PC-9 (cell line): Measurements from ENCODE around the gene DLG2. TPM values are rescaled to one million over a fixed set of nuclear protein-coding genes. Genes with fewer than 3 reads are reported as not detected.

ENCODE experiments used
- BruUV-seq: library from RNA; stranded (reverse); fragments of 400-500 nt; replicated peaks from 2 replicates; lab custom pipeline; 2021; lab: Mats Ljungman, UMichigan
- CTCF ChIA-PET: fragments of 300-600 bp; sonication (Branson Sonifier 250); formaldehyde crosslinking; loops from one replicate; lab custom pipeline; 2022; ENCODE audit warnings: antibody characterized with exemption; lab: Charles Lee
- POLR2A ChIA-PET: fragments of 300-600 bp; sonication (Branson Sonifier 250); formaldehyde crosslinking; loops from one replicate; lab custom pipeline; 2022; ENCODE audit warnings: antibody characterized with exemption; ENCODE audit not compliant: unreplicated experiment; lab: Charles Lee
- DNase-seq, 2 experiments: peaks; one replicate each; pipeline versions ENCODE4 v3.0.0 to v3.0.0-alpha.2; 2015 to 2022; ENCODE audit warnings: mixed read lengths in 1 of 2
- H2AFZ ChIP-seq: fragments of 200-600 bp; sonication (generic); 2 replicates; pipeline ENCODE4 v1.8.1; 2017; ENCODE audit warnings: antibody characterized with exemption
- H3F3A ChIP-seq: fragments of 200-600 bp; sonication (generic); 2 replicates; pipeline ENCODE4 v1.8.1; 2017; ENCODE audit warnings: antibody characterized with exemption, mild to moderate bottlenecking, low read depth; ENCODE audit not compliant: insufficient read depth
- H3K27ac ChIP-seq: fragments of 200-600 bp; sonication (generic); 2 replicates; pipeline ENCODE4 v1.6.1; 2016; ENCODE audit warnings: mixed run types
- H3K27me3 ChIP-seq: fragments of 200-600 bp; sonication (generic); 2 replicates; pipeline ENCODE4 v1.6.1; 2016; ENCODE audit warnings: low read depth, mixed run types; ENCODE audit not compliant: insufficient read depth
- H3K36me3 ChIP-seq: fragments of 200-600 bp; sonication (generic); 2 replicates; pipeline ENCODE4 v1.6.1; 2016; ENCODE audit warnings: low read depth, mixed run types
- H3K4me1 ChIP-seq: fragments of 200-600 bp; sonication (generic); replicated peaks from 2 replicates; pipeline ENCODE4 v1.6.1; 2016; ENCODE audit warnings: mixed run types; ENCODE audit not compliant: insufficient read depth
- H3K4me2 ChIP-seq: fragments of 200-600 bp; sonication (generic); 2 replicates; pipeline ENCODE4 v1.6.1; 2017; ENCODE audit warnings: mixed run types
- H3K4me3 ChIP-seq: fragments of 200-600 bp; sonication (generic); 2 replicates; pipeline ENCODE4 v1.6.1; 2016; ENCODE audit warnings: mixed run types
- H3K79me2 ChIP-seq: fragments of 200-600 bp; sonication (generic); 2 replicates; pipeline ENCODE4 v1.6.1; 2017; ENCODE audit warnings: low read depth, mixed run types
- H3K9me2 ChIP-seq: fragments of 200-600 bp; sonication (generic); 2 replicates; pipeline ENCODE4 v1.8.1; 2017; ENCODE audit warnings: mild to moderate bottlenecking; ENCODE audit not compliant: insufficient read depth
- H3K9me3 ChIP-seq: fragments of 200-600 bp; sonication (generic); 2 replicates; pipeline ENCODE4 v1.8.1; 2016; ENCODE audit warnings: low read depth; ENCODE audit not compliant: insufficient read depth
- H4K20me1 ChIP-seq: fragments of 200-600 bp; sonication (generic); 2 replicates; pipeline ENCODE4 v1.8.1; 2017; ENCODE audit not compliant: insufficient read depth
- EZH2 ChIP-seq: fragments of 200-600 bp; sonication (generic); IDR thresholded peaks from 2 replicates; pipeline ENCODE4 v1.8.0; 2017; ENCODE audit warnings: antibody characterized with exemption, low read depth
- intact Hi-C: fragments of 100-400 bp; cut with micrococcal nuclease; formaldehyde crosslinking; loops from one replicate; pipeline ENCODE4 v1.10.0; 2022; ENCODE audit not compliant: unreplicated experiment
- total RNA-seq: library from RNA; stranded (reverse); gene quantifications from 2 replicates; pipeline ENCODE4 v1.2.3, GENCODE V29; 2021
- TF ChIP-seq, protein P1 (sequence below): fragments of 200-600 bp; sonication (generic); conservative IDR thresholded peaks from 2 replicates; pipeline ENCODE4 v1.6.1; 2017; ENCODE audit warnings: mixed run types, antibody characterized with exemption, mild to moderate bottlenecking, moderate library complexity

Gene DLG2
- total RNA-seq, 1 experiment from 2014 or later = 6.4 TPM

DNA sequence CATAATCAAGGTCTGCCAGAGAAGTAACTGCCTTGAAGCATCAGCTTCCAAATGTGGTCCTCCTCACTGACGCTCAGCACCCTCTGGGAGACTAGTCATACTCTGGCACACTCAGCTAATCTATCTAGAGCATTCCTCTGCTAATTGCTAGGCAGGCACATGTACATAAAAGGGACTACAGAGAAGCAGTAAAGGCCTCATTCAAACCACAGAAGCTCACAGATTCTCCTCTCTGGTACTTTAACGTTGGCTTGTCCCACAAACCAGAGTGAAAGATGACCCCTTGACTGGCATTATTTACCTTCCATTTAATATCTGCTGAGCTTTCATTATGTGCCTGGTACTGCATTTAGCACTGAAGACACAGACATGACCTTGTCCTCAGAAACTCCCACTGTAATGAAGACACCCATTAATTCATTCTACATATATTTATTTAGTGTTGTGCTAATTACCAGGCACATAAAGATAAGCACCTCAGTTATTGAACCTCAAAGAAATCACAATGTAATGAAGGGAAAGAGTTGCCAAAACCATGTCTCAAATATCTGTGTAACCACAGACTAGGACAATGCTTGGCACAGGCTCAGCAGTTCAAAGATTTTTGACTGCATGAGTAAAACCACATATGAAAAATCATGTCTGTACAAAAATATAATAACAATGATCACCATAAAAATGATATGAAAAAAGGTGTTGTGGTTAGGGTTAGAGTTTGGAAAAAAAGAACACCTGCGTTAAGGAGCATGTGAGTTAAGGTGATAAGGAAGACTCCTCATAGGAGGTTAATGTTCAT, 550.4 kb downstream of the DLG2 start:
- Histone ChIP-seq H4K20me1 (no peaks in the 10 kb centered on the region), H3K9me2 (no peaks in the 10 kb centered on the region; the same call in 1 of the 2 replicates), H3K9me3 (no peaks in the 10 kb centered on the region), H3K4me1 (no peaks in the 10 kb centered on the region), H3K36me3 (no peaks in the 10 kb centered on the region), H3K27ac (no peak overlapping the region), H3K4me3 (no peak overlapping the region), H3K4me2 (no peak overlapping the region), H3K79me2 (no peaks in the 10 kb centered on the region), H3F3A (no peaks in the 10 kb centered on the region), H3K27me3 (no peaks in the 10 kb centered on the region), H2AFZ (no peak overlapping the region)
- BruUV-seq = no TSS peak
- no peak for TF ChIP-seq EZH2
- intact Hi-C loops = loop anchor here (2.0 kb wide), 1 partner anchor 94 kb away; no protein-coding TSS in a partner anchor
- peak in 1 of 2 experiments; percentile 9 for DNase-seq
- CTCF ChIA-PET = no interaction called here
- POLR2A ChIA-PET = interaction anchor here (0.6 to 0.7 kb wide), 2 partner anchors 125 to 259 kb away, joined by 3 to 4 read pairs; no protein-coding TSS in a partner anchor

DNA sequence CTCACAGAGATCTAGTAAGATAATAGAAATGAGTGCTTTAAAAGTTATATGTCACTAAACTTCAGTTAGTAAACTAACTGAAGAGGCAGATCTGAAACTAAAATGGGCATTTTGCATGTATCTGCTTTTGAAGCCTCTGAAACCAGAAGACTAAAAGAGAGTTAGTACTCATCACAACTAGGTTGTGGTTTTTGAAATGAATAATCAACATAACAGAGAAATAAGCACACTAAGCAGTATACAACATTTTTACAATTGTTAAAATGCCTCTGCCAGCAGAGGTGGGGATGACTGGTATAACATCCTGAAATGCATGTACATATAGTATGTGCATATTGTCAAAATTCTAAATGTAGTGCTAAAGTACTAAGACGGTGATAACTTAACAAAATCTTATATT, 564.5 kb downstream of the DLG2 start:
- H3K4me1 ChIP-seq = no peaks in the 10 kb centered on the region
- H3K4me3 ChIP-seq = no peak overlapping the region
- TF ChIP-seq EZH2 = no peak
- TF ChIP-seq, protein P1, sequence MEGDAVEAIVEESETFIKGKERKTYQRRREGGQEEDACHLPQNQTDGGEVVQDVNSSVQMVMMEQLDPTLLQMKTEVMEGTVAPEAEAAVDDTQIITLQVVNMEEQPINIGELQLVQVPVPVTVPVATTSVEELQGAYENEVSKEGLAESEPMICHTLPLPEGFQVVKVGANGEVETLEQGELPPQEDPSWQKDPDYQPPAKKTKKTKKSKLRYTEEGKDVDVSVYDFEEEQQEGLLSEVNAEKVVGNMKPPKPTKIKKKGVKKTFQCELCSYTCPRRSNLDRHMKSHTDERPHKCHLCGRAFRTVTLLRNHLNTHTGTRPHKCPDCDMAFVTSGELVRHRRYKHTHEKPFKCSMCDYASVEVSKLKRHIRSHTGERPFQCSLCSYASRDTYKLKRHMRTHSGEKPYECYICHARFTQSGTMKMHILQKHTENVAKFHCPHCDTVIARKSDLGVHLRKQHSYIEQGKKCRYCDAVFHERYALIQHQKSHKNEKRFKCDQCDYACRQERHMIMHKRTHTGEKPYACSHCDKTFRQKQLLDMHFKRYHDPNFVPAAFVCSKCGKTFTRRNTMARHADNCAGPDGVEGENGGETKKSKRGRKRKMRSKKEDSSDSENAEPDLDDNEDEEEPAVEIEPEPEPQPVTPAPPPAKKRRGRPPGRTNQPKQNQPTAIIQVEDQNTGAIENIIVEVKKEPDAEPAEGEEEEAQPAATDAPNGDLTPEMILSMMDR = no peak
- no peaks in the 10 kb centered on the region for H3F3A ChIP-seq
- no peaks in the 10 kb centered on the region for H3K36me3 ChIP-seq
- no peaks in the 10 kb centered on the region for H3K79me2 ChIP-seq
- no peak overlapping the region for H2AFZ ChIP-seq
- no peaks in the 10 kb centered on the region for H4K20me1 ChIP-seq
- intact Hi-C loops = no loop called here
- no peak overlapping the region for H3K27ac ChIP-seq
- H3K4me2 ChIP-seq = no peak overlapping the region
- 0 out of 2 replicates have a peak, but pooled peaks cover 3% of the 10 kb centered on the region for H3K9me2 ChIP-seq
- ChIA-PET POLR2A (no interaction called here), CTCF (interaction anchor here (0.6 kb wide), 1 partner anchor 77 kb away, joined by 3 read pairs; no protein-coding TSS in a partner anchor)
- H3K9me3 ChIP-seq = no peaks in the 10 kb centered on the region
- no peaks in the 10 kb centered on the region for H3K27me3 ChIP-seq
- no peak for DNase-seq
- BruUV-seq = no TSS peak

DNA sequence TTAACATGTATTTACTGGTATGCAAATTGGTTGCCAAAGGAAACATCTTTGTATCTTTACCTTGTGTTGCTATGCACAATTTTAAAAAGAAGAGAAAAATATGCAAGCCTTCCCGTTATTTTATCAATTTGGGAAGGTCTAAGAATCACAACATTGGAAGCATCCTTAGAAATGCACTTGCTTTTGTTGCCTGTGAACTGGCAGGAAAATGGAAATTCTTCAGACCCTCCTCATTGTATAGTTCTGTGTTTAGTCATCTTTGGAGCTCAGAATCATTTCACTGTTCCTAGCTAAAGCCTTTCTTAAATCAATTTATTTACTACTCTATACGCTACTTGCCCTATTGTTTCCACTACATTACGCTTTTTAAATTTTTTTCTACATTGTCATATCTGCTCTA, 574.5 kb downstream of the DLG2 start:
- intact Hi-C loops = no loop called here
- H3K4me2 ChIP-seq = no peak overlapping the region
- no peak overlapping the region for H2AFZ ChIP-seq
- no peaks in the 10 kb centered on the region for H3F3A ChIP-seq
- no peaks in the 10 kb centered on the region for H3K4me1 ChIP-seq
- H4K20me1 ChIP-seq = no peaks in the 10 kb centered on the region
- no peak overlapping the region for H3K27ac ChIP-seq
- H3K9me3 ChIP-seq = no peaks in the 10 kb centered on the region
- no peak overlapping the region for H3K4me3 ChIP-seq
- no peaks in the 10 kb centered on the region for H3K27me3 ChIP-seq
- TF ChIP-seq, protein P1 = no peak
- no peak for TF ChIP-seq EZH2
- H3K36me3 ChIP-seq = no peaks in the 10 kb centered on the region
- no peaks in the 10 kb centered on the region for H3K9me2 ChIP-seq
- BruUV-seq = no TSS peak
- H3K79me2 ChIP-seq = no peaks in the 10 kb centered on the region
- no peak for DNase-seq
- CTCF ChIA-PET = no interaction called here
- POLR2A ChIA-PET = no interaction called here
